NCI-H82 (cell line): ENCODE measurements around the gene TCP11L2.
"Not testable (repeated sequence)": the region's sequence is repeated elsewhere in the genome, so short reads cannot be mapped to it uniquely, and the experiment has no call there.

Experiments used
- DNase-seq: peaks from one replicate; lab custom pipeline; 2025; lab: John Stamatoyannopoulos, UW

Gene TCP11L2

DNA sequence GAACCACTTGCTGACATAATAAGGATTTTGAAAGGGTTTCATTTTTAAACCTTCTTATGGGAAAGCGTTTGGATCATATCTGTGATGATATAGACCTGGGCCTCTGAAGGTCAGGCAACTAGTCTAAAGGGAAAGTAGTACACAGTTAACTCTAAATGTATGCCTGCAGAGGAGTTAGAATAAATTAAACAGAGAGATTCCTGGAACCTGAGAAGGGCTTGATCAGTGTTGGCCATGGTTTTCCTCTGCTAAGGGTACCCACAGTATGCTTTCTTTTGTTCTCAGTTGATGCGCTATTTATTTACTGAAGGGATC lies 40.6 kb downstream of the TCP11L2 start:
- DNase-seq = no peak

- no peak for DNase-seq
These were observed 41.6 kb downstream of the TCP11L2 start for GRCh38 chr12:106344131-106344530.

- DNase-seq = peak; percentile 73
These were observed 43.2 kb downstream of the TCP11L2 start for GRCh38 chr12:106345746-106346145.

DNA sequence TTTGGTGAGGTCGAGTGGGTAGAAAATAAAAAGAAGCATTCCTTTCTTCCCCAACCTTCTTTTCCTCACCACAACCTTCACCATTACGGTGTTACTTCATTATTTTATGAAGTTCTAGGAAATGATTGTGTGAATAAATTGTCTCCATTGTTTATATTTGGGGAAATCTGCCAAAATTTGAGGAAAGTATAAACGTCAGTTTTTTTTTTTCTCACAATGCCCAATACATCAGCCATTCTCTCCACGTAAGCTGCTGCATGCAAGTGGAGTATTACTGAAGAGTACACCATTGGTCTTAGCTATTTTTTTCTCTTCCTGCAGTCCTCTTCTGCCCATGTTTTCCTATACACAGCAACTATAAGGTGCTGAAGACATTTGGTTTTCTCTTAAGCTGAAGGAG lies 45.9 kb downstream of the TCP11L2 start:
- no peak for DNase-seq

- no peak for DNase-seq
These were observed 50.6 kb downstream of the TCP11L2 start for GRCh38 chr12:106353175-106353574.

DNA sequence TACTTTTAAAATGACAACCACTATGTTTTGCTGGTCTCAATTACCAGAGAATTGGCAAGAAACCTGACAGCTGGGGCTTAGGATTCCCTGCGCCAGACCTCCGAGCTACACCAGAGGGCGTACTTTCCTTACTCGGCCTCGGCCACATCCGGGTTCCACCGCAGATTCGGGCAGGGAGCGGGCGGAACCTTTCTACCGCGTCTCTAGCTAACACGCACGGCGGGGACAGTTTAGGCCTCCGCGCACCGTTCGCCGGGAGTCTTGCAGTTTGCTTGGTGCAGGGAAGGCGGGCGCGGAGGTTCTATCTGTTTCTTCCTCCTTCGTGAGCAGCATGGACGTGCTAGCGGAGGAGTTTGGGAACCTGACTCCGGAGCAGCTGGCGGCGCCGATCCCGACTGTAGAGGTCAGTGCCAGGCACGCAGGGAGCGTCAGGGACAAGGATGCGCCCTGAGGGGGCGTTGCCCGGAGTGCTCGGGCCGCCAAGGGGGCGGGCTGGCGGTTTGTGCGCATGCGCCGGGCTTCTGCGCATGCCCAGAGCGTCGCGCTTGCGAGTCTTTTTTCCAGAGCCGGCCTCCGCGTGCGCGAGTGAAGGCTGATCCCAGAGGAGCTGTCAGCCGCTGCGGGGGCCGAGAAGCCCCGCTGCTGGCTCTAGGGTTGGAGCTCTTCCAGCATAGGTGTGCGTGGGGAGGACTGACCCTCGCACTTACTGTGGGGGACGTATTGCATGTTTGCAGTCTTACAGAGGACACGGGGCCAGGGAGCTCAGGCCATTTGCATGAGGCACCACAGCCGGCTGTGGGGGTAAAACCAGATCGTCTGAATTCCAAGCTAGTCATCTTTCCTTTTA lies 55.2 kb downstream of the TCP11L2 start, which contains the start of gene POLR3B:
TSS of gene POLR3B (plus strand) at position 200 of the 847 bp plus-strand sequence. CDS start at position 332, 132 bp downstream.
- DNase-seq = peak; percentile 97

DNA sequence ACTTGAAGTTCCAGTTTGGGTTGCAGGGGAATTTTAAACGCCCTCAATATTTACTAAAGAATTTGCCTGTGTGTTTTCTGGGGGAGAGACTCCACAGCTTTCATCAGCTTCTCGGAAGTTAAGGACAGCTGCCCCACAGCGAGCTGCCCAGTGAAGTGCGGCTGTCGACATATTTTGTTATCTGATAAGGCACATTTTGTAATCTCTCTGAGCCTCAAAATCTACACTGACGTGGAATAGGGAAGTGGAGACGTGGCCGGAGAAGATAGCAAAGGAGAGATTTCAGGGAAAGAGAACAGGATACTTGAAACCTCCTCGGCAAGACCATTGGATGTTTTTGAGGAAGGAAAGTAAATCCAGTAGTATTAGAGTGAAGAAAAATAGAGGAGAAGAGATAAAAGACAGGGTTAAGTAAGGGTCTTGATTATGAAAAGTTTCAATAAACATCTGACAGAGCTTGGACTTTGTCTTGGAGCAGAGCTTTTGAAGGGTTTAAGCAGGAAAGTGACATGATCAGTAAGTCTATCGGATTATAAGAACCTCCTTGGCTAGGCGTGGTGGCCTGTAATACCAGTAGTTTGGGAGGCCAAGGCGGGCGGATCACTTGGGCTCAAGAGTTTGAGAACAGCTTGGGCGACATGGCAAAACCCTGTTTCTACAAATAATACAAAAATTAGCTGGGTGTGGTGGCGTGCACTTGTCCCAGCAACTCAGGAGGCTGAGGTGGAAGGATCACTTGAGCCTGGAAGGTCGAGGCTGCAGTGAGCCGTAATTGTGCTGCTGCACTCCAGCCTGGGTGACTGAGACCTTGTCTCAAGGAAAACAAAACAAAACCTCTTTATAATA lies 56.1 kb downstream of the TCP11L2 start:
- peak; percentile 69 for DNase-seq

DNA sequence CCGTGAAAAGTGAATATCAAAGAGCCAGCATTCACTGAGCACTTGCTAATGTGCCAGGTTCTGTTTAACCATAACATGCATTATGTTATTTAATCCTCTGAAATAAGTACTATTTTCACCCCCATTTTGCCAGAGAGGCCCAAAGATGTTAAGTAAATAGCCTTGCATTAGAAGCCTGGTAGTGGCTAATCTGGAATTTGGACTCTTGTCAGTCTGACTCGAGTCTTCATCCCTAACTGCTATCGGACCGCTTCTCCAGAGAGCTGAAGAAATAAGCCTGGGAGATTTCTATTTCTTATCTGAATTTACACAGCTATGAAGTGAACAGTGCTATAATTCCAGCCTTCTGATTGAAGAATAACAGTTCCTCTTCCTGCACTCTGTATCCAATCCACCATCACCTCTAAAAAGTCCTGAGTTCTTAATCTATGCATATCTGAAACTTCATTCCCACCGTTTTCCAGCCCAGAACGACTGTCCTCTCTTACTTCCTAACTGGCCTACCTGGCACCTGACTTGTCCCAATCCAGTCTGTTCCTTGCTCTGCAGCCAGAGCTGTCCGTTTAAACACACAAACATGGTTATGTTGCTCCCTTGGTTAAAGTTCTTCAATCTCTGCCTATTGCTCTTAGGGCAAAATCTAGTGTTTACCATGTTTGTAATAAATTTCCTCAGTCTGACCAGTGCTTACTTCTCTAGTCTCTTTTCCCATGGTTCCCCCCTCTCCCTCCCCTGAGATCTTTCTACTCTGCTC lies 57.3 kb downstream of the TCP11L2 start:
- no peak for DNase-seq

GRCh38 chr12:106360400-106360994 lies 58.0 kb downstream of the TCP11L2 start:
- DNase-seq = no peak

DNA sequence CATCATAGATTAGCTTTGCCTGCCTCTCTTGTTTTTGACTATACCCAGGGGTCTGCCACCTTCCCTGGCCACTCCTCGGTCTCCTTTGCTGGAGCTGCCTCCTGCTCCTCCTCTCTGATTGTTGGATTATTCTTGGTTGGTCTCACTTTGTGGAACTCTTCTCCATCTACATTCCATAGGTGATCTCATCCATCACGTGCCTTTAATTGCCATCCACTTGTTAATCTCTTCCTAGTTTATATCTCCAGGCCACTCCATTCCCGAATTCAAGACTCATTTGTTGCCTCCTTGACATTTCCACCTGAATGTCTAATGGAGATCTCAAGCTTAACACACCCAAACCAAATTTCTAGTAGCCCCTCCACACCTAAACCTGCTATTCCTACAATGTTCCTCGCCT lies 60.4 kb downstream of the TCP11L2 start:
- no peak for DNase-seq

GRCh38 chr12:106364261-106364660 lies 61.7 kb downstream of the TCP11L2 start:
- no peak for DNase-seq

GRCh38 chr12:106369624-106370346 lies 67.3 kb downstream of the TCP11L2 start:
- no peak for DNase-seq

DNA sequence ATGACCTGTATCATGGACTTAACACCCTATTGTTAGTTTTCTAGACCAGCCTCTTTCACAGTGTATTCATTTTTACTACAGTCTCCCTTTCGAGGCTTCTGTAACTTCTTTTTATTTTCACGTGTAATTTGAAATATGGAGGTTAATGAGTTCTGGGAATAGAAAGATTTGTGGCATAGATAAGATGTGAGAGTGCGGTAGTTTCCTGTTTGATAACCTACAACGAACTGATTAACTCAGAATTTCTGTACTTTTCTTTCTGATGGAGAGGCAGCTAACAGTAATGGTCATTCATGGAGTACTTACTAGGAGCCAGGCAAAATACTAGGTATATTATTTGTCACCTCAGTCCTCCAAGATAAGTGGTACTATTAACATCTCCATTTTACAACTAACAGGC lies 76.3 kb downstream of the TCP11L2 start:
- no peak for DNase-seq

- DNase-seq = no peak
These were observed 78.4 kb downstream of the TCP11L2 start for GRCh38 chr12:106380954-106381353.

- not testable (repeated sequence) for DNase-seq
These were observed 79.3 kb downstream of the TCP11L2 start for GRCh38 chr12:106381866-106382265.

- no peak for DNase-seq
These were observed 84.4 kb downstream of the TCP11L2 start for GRCh38 chr12:106386813-106387535.

GRCh38 chr12:106387848-106388377 lies 85.4 kb downstream of the TCP11L2 start:
- DNase-seq = no peak

GRCh38 chr12:106389151-106389550 lies 86.6 kb downstream of the TCP11L2 start:
- no peak for DNase-seq

- no peak for DNase-seq
These were observed 90.2 kb downstream of the TCP11L2 start for GRCh38 chr12:106392759-106393158.
